Endothelial cell of umbilical vein (primary cell): Measurements from ENCODE around the gene LMO7. TPM values are rescaled to one million over a fixed set of nuclear protein-coding genes. Genes with fewer than 3 reads are reported as not detected.
"Not testable (repeated sequence)": the region's sequence is repeated elsewhere in the genome, so short reads cannot be mapped to it uniquely, and the experiment has no call there.

Experiments
- BruUV-seq: library from RNA; stranded (reverse); fragments of 400-500 nt; replicated peaks from 2 replicates; lab custom pipeline; 2021; lab: Mats Ljungman, UMichigan
- CTCF ChIA-PET: fragments of 300-600, 350-600 bp; sonication (Branson Sonifier 250); formaldehyde crosslinking; loops from one replicate; lab custom pipeline; 2021; ENCODE audit warnings: antibody characterized with exemption, inconsistent platforms; lab: Charles Lee
- POLR2A ChIA-PET: fragments of 300-600, 350-600 bp; sonication (Branson Sonifier 250); formaldehyde crosslinking; loops from one replicate; lab custom pipeline; 2021; ENCODE audit warnings: antibody characterized with exemption, inconsistent platforms; lab: Charles Lee
- DNase-seq: peaks from one replicate; pipeline ENCODE4 v3.0.0-alpha.2; 2011; ENCODE audit warnings: low read depth, low spot score
- FAIRE-seq: peaks from 2 replicates; lab custom pipeline; 2011; peaks lifted over from hg19 to GRCh38; lab: Jason Lieb, UNC
- H2AFZ ChIP-seq: 2 replicates; pipeline ENCODE4 v1.6.0; 2012; ENCODE audit warnings: low read depth, low read length, control low read depth, inconsistent platforms
- H3K27ac ChIP-seq: 2 replicates; pipeline ENCODE4 v1.5.1; 2011; ENCODE audit warnings: low read depth, mild to moderate bottlenecking, control low read depth, low read length, moderate library complexity; ENCODE audit not compliant: insufficient read depth
- H3K27me3 ChIP-seq, 2 experiments: 2 replicates each; pipeline versions ENCODE4 v1.6.0 to v1.6.1; 2011; ENCODE audit warnings: low read length in 2 of 2, mixed read lengths in 1 of 2; ENCODE audit not compliant: control insufficient read depth in 2 of 2, insufficient read depth in 2 of 2
- H3K36me3 ChIP-seq, 2 experiments: 2 replicates in 1 of 2; 3 replicates in 1 of 2; pipeline ENCODE4 v1.5.1; 2011; ENCODE audit warnings: low read length in 2 of 2, mild to moderate bottlenecking in 1 of 2, moderate library complexity in 1 of 2; ENCODE audit not compliant: control insufficient read depth in 2 of 2, insufficient read depth in 2 of 2; ENCODE audit errors: extremely low read depth in 1 of 2
- H3K4me1 ChIP-seq: 3 replicates; pipeline ENCODE4 v1.5.1; 2011; ENCODE audit warnings: mild to moderate bottlenecking, low read length; ENCODE audit not compliant: control insufficient read depth, insufficient read depth; ENCODE audit errors: extremely low read depth
- H3K4me2 ChIP-seq: 2 replicates; pipeline ENCODE4 v1.6.1; 2011; ENCODE audit warnings: low read length, control low read depth, mixed read lengths; ENCODE audit not compliant: insufficient read depth
- H3K4me3 ChIP-seq, 3 experiments: fragments of 200-600 bp in 1 of 3; sonication (generic), shearing (Covaris generic) in 1 of 3; replicated peaks in 1 of 3; 2 replicates each; pipeline ENCODE4 v1.5.1; 2011 to 2016; ENCODE audit warnings: control low read depth in 3 of 3, low read length in 3 of 3, mild to moderate bottlenecking in 2 of 3, inconsistent platforms in 1 of 3, low read depth in 1 of 3, moderate library complexity in 1 of 3; ENCODE audit not compliant: insufficient read depth in 1 of 3
- H3K79me2 ChIP-seq: 2 replicates; pipeline ENCODE4 v1.6.0; 2012; ENCODE audit warnings: low read length, inconsistent platforms; ENCODE audit not compliant: control insufficient read depth, insufficient read depth
- H3K9ac ChIP-seq: replicated peaks from 2 replicates; pipeline ENCODE3; 2011; ENCODE audit warnings: low read length, control low read depth; ENCODE audit not compliant: insufficient read depth; ENCODE audit errors: extremely low read depth
- H3K9me1 ChIP-seq: replicated peaks from 3 replicates; pipeline ENCODE4 v1.6.0; 2011; ENCODE audit warnings: mild to moderate bottlenecking, low read length; ENCODE audit not compliant: control insufficient read depth, insufficient read depth; ENCODE audit errors: extremely low read depth
- H3K9me3 ChIP-seq: replicated peaks from 2 replicates; pipeline ENCODE4 v1.5.1; 2012; ENCODE audit warnings: low read length, inconsistent platforms; ENCODE audit not compliant: control insufficient read depth, insufficient read depth
- H4K20me1 ChIP-seq: replicated peaks from 2 replicates; pipeline ENCODE3; 2011; ENCODE audit warnings: mild to moderate bottlenecking, low read length; ENCODE audit not compliant: control insufficient read depth, insufficient read depth; ENCODE audit errors: extremely low read depth
- FOS ChIP-seq: IDR thresholded peaks from 2 replicates; pipeline ENCODE4 v1.6.1; 2011; ENCODE audit warnings: mild to moderate bottlenecking, low read length, moderate library complexity, borderline replicate concordance; ENCODE audit not compliant: insufficient read depth
- JUN ChIP-seq: IDR thresholded peaks from 2 replicates; pipeline ENCODE4 v1.6.1; 2011; ENCODE audit warnings: borderline replicate concordance, low read depth; ENCODE audit not compliant: insufficient read length, insufficient read depth
- POLR2AphosphoS5 ChIP-seq: IDR thresholded peaks from 2 replicates; pipeline ENCODE4 v1.6.1; 2012; ENCODE audit warnings: low read depth, mild to moderate bottlenecking, control low read depth, low read length, moderate library complexity; ENCODE audit not compliant: insufficient read depth
- dilution Hi-C: fragments of 300-500 bp; cut with MboI; formaldehyde crosslinking; loops from one replicate; pipeline ENCODE4 v1.15.0; 2019; ENCODE audit warnings: low sequenced_read_pairs; ENCODE audit not compliant: extremely low pct_ligation_motif_present
- intact Hi-C: fragments of 100-400 bp; cut with micrococcal nuclease; formaldehyde crosslinking; loops from one replicate; pipeline ENCODE4 v1.10.0; 2022
- polyA plus RNA-seq, 4 experiments: library from polyadenylated mRNA; depleted of rRNA in 3 of 4; stranded (reverse) in 3 of 4; unstranded in 1 of 4; fragments of >200 nt; gene quantifications; 2 replicates each; pipeline versions ENCODE4 v1.2.1 to v1.2.3, GENCODE V29; 2011 to 2012; ENCODE audit warnings: missing spikeins in 1 of 4
- total RNA-seq: library from RNA; stranded (reverse); gene quantifications from 2 replicates; pipeline ENCODE4 v1.2.3, GENCODE V29; 2021
- TF ChIP-seq, protein P1 (sequence below), 2 donors: IDR thresholded peaks; 1 replicate in 1 of 2; 2 replicates in 1 of 2; pipeline ENCODE4 v1.5.1; 2011; ENCODE audit warnings: low read length in 2 of 2, mild to moderate bottlenecking in 2 of 2, moderate library complexity in 2 of 2, control low read depth in 1 of 2, inconsistent platforms in 1 of 2, low read depth in 1 of 2; ENCODE audit not compliant: insufficient read depth in 1 of 2; ENCODE audit errors: extremely low read depth in 1 of 2
- TF ChIP-seq, protein P2 (sequence below): IDR thresholded peaks from 2 replicates; pipeline ENCODE4 v1.6.1; 2011; ENCODE audit not compliant: insufficient read depth, insufficient read length

LMO7 gene
- total and polyA plus RNA-seq, 2 donors (not counting 3 experiments of a cell fraction or from before 2014, with no cell fraction given), result 10.5 to 21.1 TPM

DNA sequence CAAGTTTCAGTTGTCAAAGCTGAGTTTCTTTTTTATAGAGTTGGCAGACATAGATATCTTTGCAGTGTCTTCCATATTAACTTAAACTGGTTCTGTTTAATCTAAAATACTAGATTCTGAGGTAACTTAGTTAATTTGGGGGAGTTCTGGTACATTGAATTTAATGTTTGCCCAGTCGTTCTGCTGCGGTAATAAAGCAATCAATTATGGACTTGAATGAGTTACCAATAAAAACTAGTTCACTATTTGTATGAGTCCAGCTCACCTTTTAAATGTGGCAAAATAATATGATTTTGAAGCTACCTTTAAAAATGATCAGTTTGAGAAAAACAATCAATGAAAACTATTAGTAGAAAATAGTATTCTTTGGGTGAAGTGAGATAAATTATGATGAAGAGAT, 90.2 kb downstream of the LMO7 start:
- Histone ChIP-seq H3K27ac (no peak overlapping the region), H3K79me2 (no peaks in the 10 kb centered on the region), H2AFZ (no peak overlapping the region), H3K9me1 (no peaks in the 10 kb centered on the region), H3K9me3 (no peaks in the 10 kb centered on the region), H3K4me1 (peaks cover 17% of the 10 kb centered on the region), H3K4me2 (no peak overlapping the region), H3K36me3 (no peaks in the 10 kb centered on the region), H3K27me3 (no peaks in the 10 kb centered on the region), H4K20me1 (no peaks in the 10 kb centered on the region), H3K4me3 (no peak overlapping the region), H3K9ac (no peak overlapping the region)
- dilution Hi-C loops (no loop called here), intact Hi-C loops (no loop called here)
- TF ChIP-seq JUN (no peak), FOS (no peak), POLR2AphosphoS5 (no peak)
- TF ChIP-seq, protein P1, sequence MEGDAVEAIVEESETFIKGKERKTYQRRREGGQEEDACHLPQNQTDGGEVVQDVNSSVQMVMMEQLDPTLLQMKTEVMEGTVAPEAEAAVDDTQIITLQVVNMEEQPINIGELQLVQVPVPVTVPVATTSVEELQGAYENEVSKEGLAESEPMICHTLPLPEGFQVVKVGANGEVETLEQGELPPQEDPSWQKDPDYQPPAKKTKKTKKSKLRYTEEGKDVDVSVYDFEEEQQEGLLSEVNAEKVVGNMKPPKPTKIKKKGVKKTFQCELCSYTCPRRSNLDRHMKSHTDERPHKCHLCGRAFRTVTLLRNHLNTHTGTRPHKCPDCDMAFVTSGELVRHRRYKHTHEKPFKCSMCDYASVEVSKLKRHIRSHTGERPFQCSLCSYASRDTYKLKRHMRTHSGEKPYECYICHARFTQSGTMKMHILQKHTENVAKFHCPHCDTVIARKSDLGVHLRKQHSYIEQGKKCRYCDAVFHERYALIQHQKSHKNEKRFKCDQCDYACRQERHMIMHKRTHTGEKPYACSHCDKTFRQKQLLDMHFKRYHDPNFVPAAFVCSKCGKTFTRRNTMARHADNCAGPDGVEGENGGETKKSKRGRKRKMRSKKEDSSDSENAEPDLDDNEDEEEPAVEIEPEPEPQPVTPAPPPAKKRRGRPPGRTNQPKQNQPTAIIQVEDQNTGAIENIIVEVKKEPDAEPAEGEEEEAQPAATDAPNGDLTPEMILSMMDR (IDR thresholded peaks at IDR 0.05; ENCODE audit: extremely low read depth in 1 of 2, insufficient read depth in 1 of 2, low read depth in 1 of 2, low read length in 2 of 2), result no peak
- TF ChIP-seq, protein P2, sequence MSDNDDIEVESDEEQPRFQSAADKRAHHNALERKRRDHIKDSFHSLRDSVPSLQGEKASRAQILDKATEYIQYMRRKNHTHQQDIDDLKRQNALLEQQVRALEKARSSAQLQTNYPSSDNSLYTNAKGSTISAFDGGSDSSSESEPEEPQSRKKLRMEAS, result no peak
- BruUV-seq, result no TSS peak
- ChIA-PET CTCF (interaction anchor here (0.8 to 2.8 kb wide), 5 partner anchors 10 to 178 kb away, joined by 3 to 9 read pairs (median 4); no protein-coding TSS in a partner anchor), POLR2A (interaction anchor here (0.6 kb wide), 1 partner anchor 36 kb away, joined by 3 read pairs; no protein-coding TSS in a partner anchor)
- DNase-seq (no peak), FAIRE-seq (no peak)

DNA sequence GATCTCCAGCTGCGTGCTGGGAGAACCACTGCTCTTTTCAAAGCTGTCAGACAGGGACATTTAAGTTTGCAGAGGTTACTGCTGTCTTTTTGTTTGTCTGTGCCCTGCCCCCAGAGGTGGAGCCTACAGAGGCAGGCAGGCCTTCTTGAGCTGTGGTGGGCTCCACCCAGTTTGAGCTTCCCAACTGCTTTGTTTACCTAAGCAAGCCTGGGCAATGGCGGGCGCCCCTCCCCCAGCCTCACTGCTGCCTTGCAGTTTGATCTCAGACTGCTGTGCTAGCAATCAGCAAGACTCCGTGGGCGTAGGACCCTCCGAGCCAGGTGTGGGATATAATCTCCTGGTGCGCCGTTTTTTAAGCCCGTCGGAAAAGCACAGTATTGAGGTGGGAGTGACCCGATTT, 97.0 kb downstream of the LMO7 start:
- H3K4me2 ChIP-seq, H3K4me3 ChIP-seq, FAIRE-seq, dilution Hi-C loops, BruUV-seq, H3K4me1 ChIP-seq, H2AFZ ChIP-seq, H3K9me3 ChIP-seq, H3K27me3 ChIP-seq, H3K9ac ChIP-seq, H3K79me2 ChIP-seq, H3K36me3 ChIP-seq, intact Hi-C loops, POLR2A ChIA-PET, H3K27ac ChIP-seq, DNase-seq, H3K9me1 ChIP-seq, H4K20me1 ChIP-seq: not testable (repeated sequence)
- CTCF ChIA-PET, result interaction anchor here (1.4 kb wide), 1 partner anchor 8 kb away, joined by 3 read pairs; no protein-coding TSS in a partner anchor
